LHCN-M2 (cell line): Measurements from ENCODE around the gene PCDH9. TPM values are rescaled to one million over a fixed set of nuclear protein-coding genes. Genes with fewer than 3 reads are reported as not detected.

Experiments used
- DNase-seq: peaks from one replicate; pipeline ENCODE4 v3.0.0-alpha.2; 2012; ENCODE audit warnings: low read depth
- total RNA-seq: library from RNA; depleted of rRNA; stranded (reverse); fragments of >200 nt; gene quantifications from 2 replicates; pipeline ENCODE4 v1.2.3, GENCODE V29; 2014

PCDH9 gene
- total RNA-seq, 1 experiment from 2014 or later, result 90.6 TPM

DNA sequence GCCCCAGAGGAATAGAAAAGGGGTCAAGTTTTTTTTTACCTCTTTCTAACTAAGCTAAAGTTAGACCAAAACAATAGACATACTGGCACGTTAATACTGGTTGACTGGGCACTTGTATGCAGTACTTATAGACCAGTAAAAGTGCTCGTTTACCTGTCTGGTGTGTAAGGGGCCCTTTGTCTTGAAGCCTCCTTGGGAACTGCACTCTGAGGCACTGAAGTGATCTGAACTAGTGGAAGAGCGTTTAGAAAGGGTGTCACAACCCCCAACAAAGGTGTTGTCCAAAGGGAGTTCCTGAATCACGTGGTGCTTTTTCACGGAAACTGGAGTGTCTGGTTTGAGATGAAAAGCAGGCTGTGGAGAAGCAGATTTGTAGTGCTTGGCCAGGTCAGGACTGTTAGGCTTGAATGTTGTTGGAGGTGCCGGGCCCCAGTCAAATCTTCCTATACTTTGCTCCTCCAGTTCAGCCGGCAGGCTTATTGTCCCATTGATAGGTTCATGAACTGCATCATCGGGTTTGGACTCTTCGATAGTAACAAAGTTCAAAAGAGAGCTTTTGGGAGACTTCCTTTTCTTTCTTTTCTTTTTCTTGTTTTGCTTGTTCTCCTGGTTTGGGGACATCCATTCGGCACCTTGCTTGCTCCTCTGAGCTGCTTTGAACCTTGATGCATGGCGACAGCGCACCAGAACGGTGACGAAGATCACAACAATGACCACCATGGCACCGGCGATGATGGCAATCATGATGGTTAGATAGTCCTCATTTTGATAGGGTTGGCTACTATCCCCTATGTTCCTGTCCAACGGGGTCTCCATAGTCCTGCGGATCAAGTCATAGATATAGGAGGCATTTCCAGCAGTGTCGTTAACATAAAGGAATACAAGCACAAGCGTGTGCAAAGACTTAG, 4.6 kb downstream of the PCDH9 start:
- DNase-seq, result no peak

GRCh38 chr13:67224148-67224846, 5.8 kb downstream of the PCDH9 start:
- DNase-seq, result peak; percentile 80

GRCh38 chr13:67223742-67224141, 6.4 kb downstream of the PCDH9 start:
- DNase-seq, result peak; percentile 27

- DNase-seq, result peak; percentile 46
These were observed 7.1 kb downstream of the PCDH9 start for GRCh38 chr13:67223024-67223423.

DNA sequence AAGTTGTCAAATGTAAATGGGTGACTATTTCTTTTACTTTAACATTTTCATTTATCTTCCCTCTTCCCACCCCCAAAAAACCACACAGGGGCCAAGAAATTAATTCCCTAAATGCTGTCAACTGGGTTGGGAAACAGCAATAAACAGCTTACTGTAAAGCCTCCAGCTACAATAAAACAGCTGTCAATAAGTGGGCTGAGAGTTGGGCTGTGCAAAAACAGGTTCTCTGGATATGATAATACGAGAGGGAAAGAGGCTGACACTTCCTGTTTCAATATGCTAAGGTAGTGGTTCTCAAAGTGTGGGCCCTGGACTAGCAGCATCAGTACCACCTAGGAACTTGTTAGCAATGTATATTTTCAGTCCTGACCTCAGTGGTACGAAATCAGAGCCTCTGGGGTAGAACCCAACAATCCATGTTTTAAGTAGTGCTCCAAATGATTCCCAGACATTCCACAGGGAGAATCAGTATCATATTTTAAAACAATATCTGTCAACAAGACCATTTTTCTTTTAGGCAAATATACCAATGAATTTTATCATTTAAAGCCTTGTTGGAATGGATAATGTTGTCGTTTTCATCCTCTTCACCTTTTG, 8.4 kb downstream of the PCDH9 start:
- DNase-seq, result peak; percentile 43

- no peak for DNase-seq
These were observed 11.0 kb downstream of the PCDH9 start for GRCh38 chr13:67219113-67219512.

- DNase-seq, result no peak
These were observed 12.3 kb downstream of the PCDH9 start for GRCh38 chr13:67217880-67218279.

GRCh38 chr13:67216864-67217263, 13.3 kb downstream of the PCDH9 start:
- no peak for DNase-seq

- no peak for DNase-seq
These were observed 19.9 kb downstream of the PCDH9 start for GRCh38 chr13:67210208-67210607.

- DNase-seq, result no peak
These were observed 21.6 kb downstream of the PCDH9 start for GRCh38 chr13:67208552-67208951.

- DNase-seq, result peak; percentile 19
These were observed 25.4 kb downstream of the PCDH9 start for GRCh38 chr13:67204764-67205163.

GRCh38 chr13:67200605-67201004, 29.5 kb downstream of the PCDH9 start:
- DNase-seq, result no peak

- DNase-seq, result no peak
These were observed 30.0 kb downstream of the PCDH9 start for GRCh38 chr13:67200183-67200582.

- DNase-seq, result no peak
These were observed 32.4 kb downstream of the PCDH9 start for GRCh38 chr13:67197704-67198103.

DNA sequence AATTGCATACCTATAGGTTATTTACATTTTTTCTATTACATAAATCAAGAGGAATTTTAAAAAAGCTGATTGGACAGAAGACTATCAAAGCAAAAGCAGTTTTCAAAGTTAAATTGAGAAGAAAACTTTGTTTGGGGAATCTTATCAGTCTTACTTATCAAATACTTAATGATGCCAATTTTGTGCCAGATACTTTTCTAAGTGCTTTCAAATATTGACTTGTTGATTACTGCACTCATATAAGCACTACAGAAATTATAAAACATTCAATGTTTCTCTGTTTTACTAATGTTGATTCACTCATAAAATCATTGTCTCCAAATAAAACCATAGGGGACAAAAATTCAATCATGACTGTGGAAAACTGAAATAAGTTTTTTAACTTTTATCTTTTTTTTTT, 36.2 kb downstream of the PCDH9 start:
- DNase-seq, result no peak

GRCh38 chr13:67192751-67193150, 37.4 kb downstream of the PCDH9 start:
- DNase-seq, result no peak

DNA sequence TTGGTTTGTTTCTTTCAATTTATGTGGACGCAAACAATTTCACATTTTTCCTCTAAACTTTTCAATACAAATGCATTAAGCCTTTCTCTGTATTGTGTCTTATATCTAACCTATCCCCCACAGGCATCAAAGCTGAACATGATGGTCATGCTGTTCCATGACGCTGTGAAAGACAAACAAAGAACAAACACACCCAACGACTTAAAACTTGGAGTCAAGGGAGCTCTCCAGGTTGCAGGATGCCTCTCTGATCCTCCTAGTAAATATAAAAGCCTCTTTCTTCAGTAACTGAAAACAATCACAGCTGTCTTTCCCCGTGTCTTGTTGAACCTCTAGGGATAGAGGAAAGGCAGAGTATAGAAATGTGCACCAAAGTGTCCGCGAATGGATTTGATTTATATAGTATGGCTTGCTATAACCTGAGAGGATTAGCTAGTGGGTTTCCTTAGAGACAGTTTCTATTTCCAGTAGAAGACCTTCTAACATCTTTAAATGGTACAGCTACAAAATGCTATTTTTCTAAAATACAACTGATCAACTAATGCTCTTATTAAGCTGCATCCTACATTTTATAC, 43.1 kb downstream of the PCDH9 start:
- DNase-seq, result no peak

DNA sequence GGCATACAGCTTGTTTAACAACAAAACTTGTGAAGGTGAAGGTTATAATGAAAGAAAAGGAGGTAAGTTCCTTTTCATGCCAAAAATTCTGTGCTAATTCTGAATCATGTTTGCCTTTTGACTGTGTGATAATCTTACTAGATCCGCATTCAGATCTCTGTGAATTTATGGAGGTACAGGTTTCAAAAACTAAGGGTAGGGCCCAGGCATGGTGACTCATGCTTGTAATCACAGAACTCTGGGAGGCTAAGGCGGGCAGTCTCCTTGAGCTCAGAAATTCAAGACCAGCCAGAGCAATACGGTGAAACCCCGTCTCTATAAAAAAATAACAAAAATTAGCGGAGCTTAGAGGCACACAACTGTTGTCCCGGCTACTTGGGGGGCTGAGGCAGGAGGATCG, 45.9 kb downstream of the PCDH9 start:
- no peak for DNase-seq

DNA sequence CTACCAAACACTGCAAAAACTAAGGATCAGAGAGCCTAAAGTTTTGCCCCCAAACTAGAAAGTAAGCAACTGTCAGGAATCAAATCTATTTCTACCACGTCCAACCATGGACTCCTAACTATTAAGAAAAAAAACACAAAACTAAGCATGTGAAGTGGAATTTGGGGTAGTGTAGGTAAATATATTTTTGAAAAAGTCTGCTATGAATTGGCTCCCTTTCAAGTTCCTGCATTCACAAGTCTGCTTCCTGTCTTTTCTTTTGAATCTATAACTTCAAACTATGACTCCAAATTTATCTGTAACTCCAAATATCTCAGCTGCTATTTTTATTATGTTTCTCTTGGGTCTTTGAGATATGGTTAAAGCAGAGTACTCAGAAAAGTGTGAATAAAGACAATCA, 47.0 kb downstream of the PCDH9 start:
- no peak for DNase-seq

DNA sequence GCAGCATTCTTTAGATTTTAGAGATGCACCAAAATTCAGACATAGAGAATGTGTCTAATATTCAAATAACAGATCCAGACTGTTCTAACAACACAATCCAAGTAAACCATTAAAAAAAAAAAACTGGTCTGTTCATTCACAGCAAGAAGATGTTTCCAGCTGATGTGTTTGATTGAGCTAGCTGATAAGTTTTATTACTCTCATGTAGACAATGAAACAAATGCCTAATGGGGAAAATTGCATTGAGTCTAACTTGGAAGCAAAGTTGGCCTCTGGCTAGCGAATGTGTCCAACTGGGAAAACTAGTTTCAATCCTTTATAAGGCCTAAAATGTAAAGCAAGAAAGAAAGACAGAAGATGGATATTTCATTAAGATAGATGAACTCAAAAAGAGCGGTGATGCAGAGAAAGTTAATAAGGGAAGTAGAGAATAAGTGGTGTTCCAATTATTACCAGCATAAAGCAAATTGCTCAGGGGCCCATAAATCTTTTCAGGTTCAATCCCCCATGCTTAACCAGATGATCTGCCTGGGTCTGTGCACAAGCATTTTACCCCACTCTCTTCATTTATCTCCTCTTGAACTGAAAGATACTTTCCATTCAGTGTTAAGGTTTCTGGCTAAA, 54.2 kb downstream of the PCDH9 start:
- no peak for DNase-seq

- DNase-seq, result no peak
These were observed 61.8 kb downstream of the PCDH9 start for GRCh38 chr13:67168384-67168783.

DNA sequence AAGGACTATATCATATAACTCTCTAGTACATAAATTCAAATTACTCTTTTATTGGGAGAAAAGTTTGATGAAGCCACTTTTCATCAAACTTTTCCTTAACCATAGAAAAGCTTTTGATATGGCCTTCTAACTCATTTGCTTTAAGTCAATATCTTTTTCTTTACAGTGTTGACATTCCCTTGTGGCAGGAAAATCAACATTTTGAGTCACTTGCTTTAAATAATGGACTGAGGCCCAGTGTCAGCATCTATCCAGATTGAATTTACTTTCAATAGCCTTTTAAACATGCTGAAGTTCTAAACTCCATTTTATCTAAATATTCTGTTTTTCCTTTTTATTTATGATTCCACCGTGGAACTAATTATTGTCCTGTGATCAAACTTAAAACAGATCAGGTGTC, 62.7 kb downstream of the PCDH9 start:
- DNase-seq, result no peak
